Superior temporal gyrus (tissue), 1 donor: Measurements from ENCODE around the gene SCN1B.

Source experiments
- DNase-seq: peaks from one replicate; pipeline ENCODE4 v3.0.0-alpha.2; 2016; ENCODE audit errors: extremely low spot score

Gene SCN1B

DNA sequence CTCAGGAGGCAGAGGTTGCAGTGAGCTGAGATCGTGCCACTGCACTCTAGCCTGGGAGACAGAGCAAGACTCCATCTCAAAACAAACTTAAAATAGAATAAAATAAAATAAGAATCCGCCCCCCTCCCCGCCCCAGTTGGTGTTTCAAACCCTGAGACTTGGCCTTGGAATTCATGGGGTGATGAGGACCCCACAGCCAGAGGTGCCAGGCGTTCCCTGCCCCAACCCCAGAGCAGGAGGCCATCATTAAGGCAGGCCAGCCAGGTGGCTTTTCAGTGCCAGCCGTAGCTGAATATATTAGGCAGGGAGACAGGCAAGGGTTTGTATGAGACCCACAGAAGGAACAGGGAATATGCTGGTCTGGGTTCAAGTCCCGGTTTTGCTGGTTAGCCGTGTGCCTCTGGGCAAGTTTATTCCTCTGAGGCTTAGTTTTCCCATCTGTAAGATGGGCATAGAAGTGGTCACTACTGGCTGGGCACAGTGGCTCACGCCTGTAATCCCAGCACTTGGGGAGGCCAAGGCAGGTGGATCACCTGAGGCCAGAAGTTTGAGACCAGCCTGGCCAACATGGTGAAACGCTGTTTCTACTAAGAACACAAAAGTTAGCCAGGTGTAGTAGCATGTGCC, 23.5 kb downstream of the SCN1B start:
- DNase-seq: no peak

GRCh38 chr19:35054626-35055025, 24.4 kb downstream of the SCN1B start:
- no peak for DNase-seq

GRCh38 chr19:35055715-35056179, 25.5 kb downstream of the SCN1B start:
- DNase-seq: no peak

DNA sequence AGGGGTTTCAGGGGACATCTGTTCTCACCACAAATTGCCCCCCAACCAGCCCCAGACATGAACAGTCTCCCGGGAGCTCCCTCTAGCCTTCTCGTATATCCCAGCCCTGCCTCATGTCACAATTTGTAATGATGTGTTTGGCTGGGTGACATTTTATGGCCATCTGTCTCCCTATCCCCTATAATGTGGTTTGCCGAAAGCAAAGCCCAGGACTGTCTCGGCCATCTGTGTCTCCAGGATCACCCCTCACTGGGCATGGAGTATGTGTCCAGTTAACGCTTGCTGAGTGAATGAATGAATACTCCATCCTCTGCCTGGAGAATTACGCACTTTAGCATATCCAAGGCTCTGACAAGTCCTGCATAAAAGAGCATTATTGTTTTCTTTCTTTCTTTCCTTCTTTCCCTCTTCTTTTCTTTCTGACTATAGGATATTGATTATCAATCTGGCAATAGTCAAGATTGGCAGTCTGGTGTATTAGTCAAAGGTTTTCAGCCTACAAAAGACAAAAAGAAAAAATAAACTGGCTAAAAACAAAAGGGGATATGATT, 26.3 kb downstream of the SCN1B start:
- DNase-seq: no peak

DNA sequence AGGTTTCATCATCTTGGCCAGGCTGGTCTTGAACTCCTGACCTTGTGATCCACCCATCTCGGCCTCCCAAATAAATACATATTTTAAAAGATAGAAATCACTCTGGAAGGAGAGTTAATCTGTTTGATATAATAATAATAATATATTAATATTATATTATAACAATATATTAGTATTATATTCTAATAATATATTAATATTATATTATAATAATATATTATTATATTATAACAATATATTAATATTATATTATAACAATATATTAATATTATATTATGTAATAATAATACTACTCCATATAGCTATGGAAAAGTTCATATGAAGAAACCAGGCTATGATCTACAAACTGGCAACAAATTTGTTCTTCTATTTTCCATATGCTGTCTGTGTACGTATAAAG, 28.1 kb downstream of the SCN1B start:
- DNase-seq: no peak

DNA sequence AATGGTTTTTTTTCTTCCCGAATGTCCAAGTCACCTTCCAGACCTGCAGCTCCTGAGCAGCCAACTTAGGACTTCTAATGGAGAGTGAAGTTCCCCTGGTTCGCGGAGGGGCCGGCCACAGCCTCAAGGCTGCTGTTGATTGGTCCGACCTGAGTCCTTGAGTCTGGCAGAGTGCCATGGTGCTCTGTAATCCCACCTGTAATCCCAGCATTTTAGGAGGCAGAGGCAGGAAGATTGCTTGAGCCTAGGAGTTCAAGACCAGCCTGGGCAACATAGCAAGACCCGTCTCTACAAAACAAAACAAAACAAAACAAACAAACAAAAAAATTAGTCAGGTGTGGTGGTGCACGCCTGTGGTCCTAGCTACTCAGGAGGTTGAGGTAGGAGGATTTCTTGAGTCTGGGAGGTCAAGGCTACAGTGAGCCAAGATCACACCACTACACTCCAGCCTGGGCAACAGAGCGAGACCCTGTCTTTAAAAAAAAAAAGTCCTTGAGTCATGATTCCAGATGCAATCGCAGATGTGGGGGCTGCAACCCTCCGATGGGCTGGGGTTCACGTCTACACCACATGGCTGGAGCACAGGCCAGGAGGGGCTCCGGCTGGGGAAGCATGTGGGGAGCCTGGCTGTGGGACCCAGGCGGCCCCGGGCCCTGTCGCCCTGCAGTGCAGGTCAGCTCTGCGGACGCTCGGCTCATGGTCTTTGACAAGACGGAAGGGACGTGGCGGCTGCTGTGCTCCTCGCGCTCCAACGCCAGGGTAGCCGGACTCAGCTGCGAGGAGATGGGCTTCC, 28.9 kb downstream of the SCN1B start:
- no peak for DNase-seq

DNA sequence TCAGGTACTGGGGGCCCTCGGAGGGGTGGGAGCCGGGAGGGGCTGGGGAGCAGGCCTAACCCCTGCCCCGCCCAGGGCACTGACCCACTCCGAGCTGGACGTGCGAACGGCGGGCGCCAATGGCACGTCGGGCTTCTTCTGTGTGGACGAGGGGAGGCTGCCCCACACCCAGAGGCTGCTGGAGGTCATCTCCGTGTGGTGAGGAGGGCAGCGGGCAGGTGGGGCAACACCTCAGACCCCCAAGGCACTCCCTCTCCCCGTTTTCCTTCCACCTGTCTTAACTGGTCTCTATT, 29.5 kb downstream of the SCN1B start:
- no peak for DNase-seq

DNA sequence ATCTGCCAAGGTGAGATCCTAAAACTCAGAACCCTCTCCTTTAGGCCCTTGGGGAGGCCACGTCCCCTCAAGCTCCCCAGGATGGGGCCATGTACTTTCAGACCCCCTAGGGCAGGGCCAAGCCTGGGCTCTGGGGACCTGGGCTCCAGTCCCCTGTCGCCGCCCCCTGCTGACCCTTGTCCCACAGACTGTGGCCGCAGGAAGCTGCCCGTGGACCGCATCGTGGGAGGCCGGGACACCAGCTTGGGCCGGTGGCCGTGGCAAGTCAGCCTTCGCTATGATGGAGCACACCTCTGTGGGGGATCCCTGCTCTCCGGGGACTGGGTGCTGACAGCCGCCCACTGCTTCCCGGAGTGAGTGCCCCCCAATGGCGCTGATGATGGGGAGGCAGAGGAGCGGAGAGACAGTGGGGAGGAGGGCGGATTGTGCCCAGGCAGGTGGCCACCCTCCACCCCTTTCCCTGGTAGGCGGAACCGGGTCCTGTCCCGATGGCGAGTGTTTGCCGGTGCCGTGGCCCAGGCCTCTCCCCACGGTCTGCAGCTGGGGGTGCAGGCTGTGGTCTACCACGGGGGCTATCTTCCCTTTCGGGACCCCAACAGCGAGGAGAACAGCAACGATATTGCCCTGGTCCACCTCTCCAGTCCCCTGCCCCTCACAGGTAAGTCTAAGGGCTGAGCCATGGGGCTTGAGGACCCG, 30.0 kb downstream of the SCN1B start:
- no peak for DNase-seq

DNA sequence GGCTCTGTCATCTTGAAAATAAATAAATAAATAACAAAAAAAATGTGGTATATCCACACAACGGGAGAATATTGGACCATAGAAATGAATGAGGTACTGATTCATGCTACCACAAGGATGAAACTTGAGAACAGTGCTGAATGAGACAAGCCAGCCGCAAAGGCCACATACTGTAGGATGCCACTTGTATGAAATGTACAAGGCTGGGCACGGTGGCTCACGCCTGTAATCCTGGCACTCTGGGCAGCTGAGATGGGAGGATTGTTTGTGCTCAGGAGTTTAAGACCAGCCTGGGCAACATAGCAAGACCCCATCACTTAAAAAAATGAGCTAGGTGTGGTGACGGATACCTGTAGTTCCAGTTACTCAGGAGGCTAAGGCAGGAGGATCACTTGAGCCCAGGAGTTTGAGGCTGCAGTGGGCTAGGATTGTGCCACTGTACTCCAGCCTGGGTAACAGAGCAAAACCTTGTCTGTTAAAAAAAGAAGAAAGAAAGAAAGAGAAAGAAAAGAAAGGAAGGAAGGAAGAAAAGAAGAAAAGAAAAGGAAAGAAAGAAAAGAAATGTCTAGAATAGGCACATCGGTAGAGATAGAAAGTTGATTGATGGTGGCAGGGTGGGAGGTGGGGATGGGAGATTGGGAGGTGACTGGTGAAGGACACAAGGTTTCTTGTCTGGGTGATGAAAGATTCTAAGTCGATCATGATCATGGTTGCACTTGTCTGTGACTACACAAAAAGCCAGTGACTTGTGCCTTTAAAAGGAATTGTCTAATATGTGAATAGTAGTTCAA, 31.5 kb downstream of the SCN1B start:
- DNase-seq: no peak

DNA sequence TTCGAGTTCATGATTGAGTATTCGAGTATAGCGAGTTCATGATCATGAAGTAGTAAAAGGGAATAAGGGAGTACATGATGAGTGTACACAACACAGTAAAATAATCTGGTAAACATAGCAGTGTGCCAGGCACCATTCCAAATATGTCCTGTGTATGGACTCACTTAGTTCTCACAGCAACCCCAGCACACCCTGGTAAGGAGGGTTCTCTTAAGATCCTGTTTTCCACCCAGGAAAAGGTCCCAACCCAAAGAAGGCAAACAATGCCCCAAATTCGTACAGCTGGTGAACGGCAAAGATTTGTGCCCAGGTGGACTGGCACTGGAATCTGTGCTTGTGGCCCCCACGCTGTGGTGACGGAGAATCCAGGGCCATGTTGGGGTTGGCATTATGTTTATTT, 32.7 kb downstream of the SCN1B start:
- DNase-seq: no peak

GRCh38 chr19:35063940-35064818, 33.9 kb downstream of the SCN1B start:
- DNase-seq: no peak

DNA sequence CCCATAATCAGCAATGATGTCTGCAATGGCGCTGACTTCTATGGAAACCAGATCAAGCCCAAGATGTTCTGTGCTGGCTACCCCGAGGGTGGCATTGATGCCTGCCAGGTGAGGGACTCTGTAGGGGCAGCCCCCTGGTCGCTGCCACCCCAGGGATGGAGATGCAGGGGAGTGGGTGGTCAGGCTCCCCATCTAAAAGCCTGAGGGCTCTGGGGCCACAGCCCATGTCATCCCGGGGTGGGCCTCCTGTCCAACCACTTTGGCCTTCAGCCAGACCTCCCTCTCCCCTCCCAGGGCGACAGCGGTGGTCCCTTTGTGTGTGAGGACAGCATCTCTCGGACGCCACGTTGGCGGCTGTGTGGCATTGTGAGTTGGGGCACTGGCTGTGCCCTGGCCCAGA, 35.3 kb downstream of the SCN1B start:
- no peak for DNase-seq

DNA sequence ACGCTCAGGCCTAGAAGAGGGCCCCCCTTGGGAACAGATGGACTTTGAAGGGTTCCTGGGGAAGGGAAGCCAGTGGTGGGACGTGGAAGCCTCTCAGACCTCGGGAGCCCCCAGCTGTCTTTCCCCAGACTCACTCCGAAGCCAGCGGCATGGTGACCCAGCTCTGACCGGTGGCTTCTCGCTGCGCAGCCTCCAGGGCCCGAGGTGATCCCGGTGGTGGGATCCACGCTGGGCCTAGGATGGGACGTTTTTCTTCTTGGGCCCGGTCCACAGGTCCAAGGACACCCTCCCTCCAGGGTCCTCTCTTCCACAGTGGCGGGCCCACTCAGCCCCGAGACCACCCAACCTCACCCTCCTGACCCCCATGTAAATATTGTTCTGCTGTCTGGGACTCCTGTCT, 35.9 kb downstream of the SCN1B start:
- DNase-seq: no peak

- DNase-seq: peak; percentile 97
Measured at GRCh38 chr19:35066691-35067563, 36.7 kb downstream of the SCN1B start.

DNA sequence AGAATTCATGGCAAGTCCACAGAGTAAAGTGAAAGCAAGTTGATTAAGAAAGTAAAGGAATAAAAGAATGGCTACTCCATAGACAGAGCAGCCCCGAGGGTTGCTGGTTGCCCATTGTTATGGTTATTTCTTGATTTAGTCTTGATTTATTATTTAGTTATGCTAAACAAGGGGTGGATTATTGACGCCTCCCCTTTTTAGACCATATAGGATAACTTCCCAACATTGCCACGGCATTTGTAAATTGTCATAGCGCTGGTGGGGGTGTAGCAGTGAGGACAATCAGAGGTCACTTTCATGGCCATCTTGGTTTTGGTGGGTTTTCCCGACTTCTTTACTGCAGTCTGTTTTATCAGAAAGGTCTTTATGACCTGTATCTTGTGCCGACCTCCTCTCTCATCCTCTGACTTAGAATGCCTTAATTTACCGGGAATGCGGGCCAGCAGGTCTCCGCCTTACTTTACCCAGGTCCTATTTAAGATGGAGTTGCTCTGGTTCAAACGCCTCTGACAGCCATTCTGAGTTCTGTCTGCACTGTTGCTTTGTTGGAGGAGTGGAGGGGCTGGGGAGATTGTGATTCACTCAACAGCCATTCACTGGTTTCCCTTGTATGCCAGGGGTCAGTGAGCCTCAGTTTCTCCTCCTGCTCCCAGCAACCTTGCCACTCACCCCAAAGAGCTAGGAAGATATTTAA, 38.8 kb downstream of the SCN1B start:
- no peak for DNase-seq

DNA sequence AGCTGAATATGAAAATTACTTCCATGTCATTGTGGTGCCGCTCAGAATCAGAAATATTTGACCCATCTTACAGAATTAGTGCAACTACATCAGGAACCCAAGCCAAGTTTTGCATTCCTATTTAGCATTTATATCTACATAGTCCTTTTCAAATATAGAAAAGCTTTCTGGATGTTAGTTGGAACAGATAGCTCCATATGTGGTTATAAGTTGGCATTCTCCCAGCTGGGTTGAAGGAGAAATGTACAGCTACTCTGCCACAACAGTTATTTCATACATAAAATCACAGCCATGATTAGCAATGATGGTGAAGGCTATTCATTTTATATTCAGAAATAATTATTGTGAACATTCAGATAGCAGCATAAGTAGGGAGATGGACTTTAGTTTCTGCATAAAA, 39.4 kb downstream of the SCN1B start:
- peak; percentile 59 for DNase-seq

DNA sequence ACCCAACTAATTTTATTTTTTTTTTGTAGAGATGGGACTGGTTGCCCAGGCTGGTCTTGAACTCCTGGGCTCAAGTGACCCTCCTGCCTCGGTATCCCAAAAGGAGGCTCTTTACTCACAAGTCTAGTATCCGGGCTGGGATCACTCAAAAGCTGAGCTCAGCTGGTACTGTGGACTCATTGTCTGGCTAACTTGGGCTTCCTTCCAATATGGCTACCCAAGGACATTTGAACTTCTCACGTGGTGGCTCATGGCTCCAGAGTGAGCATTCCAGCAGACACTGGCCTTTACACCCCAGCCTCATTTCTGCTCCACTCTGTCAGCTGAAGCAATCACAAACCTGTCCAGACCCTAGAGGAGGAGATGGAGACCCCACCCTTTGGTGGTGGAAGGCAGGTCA, 40.2 kb downstream of the SCN1B start:
- DNase-seq: no peak

DNA sequence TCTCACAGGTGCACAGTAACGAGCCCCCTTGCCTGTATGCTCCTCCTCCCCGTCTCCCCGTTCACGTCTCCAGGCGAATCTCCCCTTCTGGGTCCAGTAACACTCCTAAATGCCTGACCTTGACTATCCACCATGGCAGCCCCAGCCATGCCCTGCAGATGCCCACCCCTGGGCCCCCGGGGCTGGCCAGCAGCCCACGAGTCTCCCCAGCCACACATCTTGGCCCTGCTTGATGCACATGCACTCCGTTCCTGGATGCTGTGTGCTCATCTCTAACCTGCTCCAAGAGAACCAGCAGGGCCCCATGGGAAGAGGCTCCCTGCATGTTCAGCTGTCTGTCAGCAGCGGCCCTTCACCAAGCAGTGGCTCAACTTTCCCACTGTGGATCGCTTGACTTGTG, 43.2 kb downstream of the SCN1B start:
- DNase-seq: no peak

GRCh38 chr19:35073941-35074340, 43.7 kb downstream of the SCN1B start:
- DNase-seq: no peak
